HCT116 (cell line): Measurements from ENCODE around the gene SMAD2. TPM values are rescaled to one million over a fixed set of nuclear protein-coding genes. Genes with fewer than 3 reads are reported as not detected.

Source experiments
- ATAC-seq: fragments of 200-7000 bp; cut with Tn5 transposase; 2 replicates; pipeline ENCODE4 v1.9.1; 2020; ENCODE audit warnings: mild to moderate bottlenecking, moderate library complexity
- BruUV-seq: library from RNA; stranded (reverse); fragments of 400-500 nt; replicated peaks from 2 replicates; lab custom pipeline; 2021; lab: Mats Ljungman, UMichigan
- CTCF ChIA-PET: fragments of 300-600 bp; sonication (Branson Sonifier 250); formaldehyde crosslinking; loops from one replicate; lab custom pipeline; 2021; ENCODE audit warnings: antibody characterized with exemption; lab: Charles Lee
- POLR2A ChIA-PET: fragments of 300-600, 350-600 bp; sonication (Branson Sonifier 250); formaldehyde crosslinking; loops from one replicate; lab custom pipeline; 2021; ENCODE audit warnings: antibody characterized with exemption; lab: Charles Lee
- RAD21 ChIA-PET, 2 experiments: fragments of 300-600 bp; sonication (Branson Sonifier 250); formaldehyde crosslinking; loops; one replicate each; lab custom pipeline; 2023; ENCODE audit warnings: low total read pairs in 2 of 2; ENCODE audit not compliant: uncharacterized antibody in 2 of 2, unreplicated experiment in 2 of 2, low non-redundant PET in 1 of 2; lab: Charles Lee
- DNase-seq: peaks from one replicate; pipeline ENCODE4 v3.0.0-alpha.2; 2010; ENCODE audit warnings: low read depth, low spot score
- H2AFZ ChIP-seq: fragments of 200-600 bp; shearing (Covaris generic), sonication (generic); 2 replicates; pipeline ENCODE4 v1.6.1; 2017; ENCODE audit warnings: low read depth, mixed run types, mixed read lengths, antibody characterized with exemption, low read length; ENCODE audit not compliant: poor library complexity, severe bottlenecking
- H3K27ac ChIP-seq: 2 replicates; pipeline ENCODE4 v1.5.1; 2012; ENCODE audit warnings: low read depth, low read length
- H3K27me3 ChIP-seq: fragments of 200-600 bp; sonication (generic); 2 replicates; pipeline ENCODE4 v1.6.1; 2016; ENCODE audit warnings: mixed run types, low read length, mixed read lengths; ENCODE audit not compliant: insufficient read depth
- H3K36me3 ChIP-seq, 2 experiments: fragments of 200-500 bp in 1 of 2; fragments of 200-600 bp in 1 of 2; sonication (Bioruptor generic) in 1 of 2; sonication (generic) in 1 of 2; 2 replicates each; pipeline versions ENCODE4 v1.5.1 to v1.6.1; 2014 to 2016; ENCODE audit warnings: low read length in 2 of 2, inconsistent platforms in 1 of 2, mixed read lengths in 1 of 2, mixed run types in 1 of 2; ENCODE audit not compliant: insufficient read depth in 2 of 2, control insufficient read depth in 1 of 2
- H3K4me1 ChIP-seq, 2 experiments: fragments of 200-600 bp in 1 of 2; sonication (generic) in 1 of 2; 2 replicates each; pipeline versions ENCODE4 v1.5.1 to v1.6.1; 2012 to 2017; ENCODE audit warnings: low read length in 2 of 2, inconsistent platforms in 1 of 2, mild to moderate bottlenecking in 1 of 2, mixed read lengths in 1 of 2, mixed run types in 1 of 2, moderate library complexity in 1 of 2; ENCODE audit not compliant: insufficient read depth in 2 of 2, control insufficient read depth in 1 of 2
- H3K4me2 ChIP-seq: fragments of 200-600 bp; sonication (generic); 2 replicates; pipeline ENCODE4 v1.6.1; 2017; ENCODE audit warnings: mixed run types, low read length, mixed read lengths
- H3K4me3 ChIP-seq, 2 experiments: fragments of 200-600 bp in 1 of 2; sonication (generic) in 1 of 2; replicated peaks in 1 of 2; 2 replicates each; pipeline ENCODE4 v1.5.1; 2011 to 2016; ENCODE audit warnings: low read length in 2 of 2, control low read depth in 1 of 2, low read depth in 1 of 2, mild to moderate bottlenecking in 1 of 2, mixed read lengths in 1 of 2, mixed run types in 1 of 2
- H3K79me2 ChIP-seq: fragments of 200-600 bp; sonication (generic); 2 replicates; pipeline ENCODE4 v1.6.1; 2017; ENCODE audit warnings: mild to moderate bottlenecking, mixed run types, low read length, moderate library complexity, mixed read lengths; ENCODE audit not compliant: insufficient read depth
- H3K9ac ChIP-seq: fragments of 200-600 bp; sonication (generic); 2 replicates; pipeline ENCODE4 v1.6.1; 2016; ENCODE audit warnings: low read length, mixed read lengths
- H3K9me2 ChIP-seq: fragments of 200-600 bp; sonication (generic), shearing (Covaris generic); 2 replicates; pipeline ENCODE4 v1.6.1; 2017; ENCODE audit warnings: mixed run types, mild to moderate bottlenecking, moderate library complexity; ENCODE audit not compliant: insufficient read depth
- H3K9me3 ChIP-seq, 2 experiments: fragments of 200-500 bp in 1 of 2; fragments of 200-600 bp in 1 of 2; sonication (Bioruptor generic) in 1 of 2; sonication (generic) in 1 of 2; 2 replicates each; pipeline ENCODE4 v1.6.1; 2014 to 2017; ENCODE audit warnings: low read length in 2 of 2, mixed read lengths in 2 of 2, inconsistent platforms in 1 of 2, low read depth in 1 of 2, mild to moderate bottlenecking in 1 of 2, mixed run types in 1 of 2, moderate library complexity in 1 of 2; ENCODE audit not compliant: control insufficient read depth in 1 of 2, insufficient read depth in 1 of 2
- H4K20me1 ChIP-seq: fragments of 200-600 bp; sonication (generic), shearing (Covaris generic); 2 replicates; pipeline ENCODE4 v1.6.1; 2017; ENCODE audit warnings: mixed run types, mild to moderate bottlenecking, moderate library complexity; ENCODE audit not compliant: insufficient read depth
- CBX3 ChIP-seq: IDR thresholded peaks from 2 replicates; pipeline ENCODE4 v1.6.1; 2012; ENCODE audit warnings: low read depth
- CTCF ChIP-seq, 3 experiments: fragments of 200-600 bp in 1 of 3; sonication (generic) in 1 of 3; IDR thresholded peaks in 2 of 3; conservative IDR thresholded peaks in 1 of 3; 2 replicates each; pipeline ENCODE4 v1.5.1; 2012 to 2017; ENCODE audit warnings: low read depth in 2 of 3, low read length in 2 of 3, antibody characterized with exemption in 1 of 3, borderline replicate concordance in 1 of 3, control low read depth in 1 of 3, mild to moderate bottlenecking in 1 of 3, mixed read lengths in 1 of 3, mixed run types in 1 of 3, moderate library complexity in 1 of 3; ENCODE audit not compliant: insufficient read depth in 1 of 3
- POLR2AphosphoS5 ChIP-seq: IDR thresholded peaks from 2 replicates; pipeline ENCODE4 v1.6.1; 2011; ENCODE audit warnings: mild to moderate bottlenecking, low read depth, low read length, moderate library complexity
- REST ChIP-seq: IDR thresholded peaks from 2 replicates; pipeline ENCODE4 v1.6.1; 2012; ENCODE audit warnings: low read depth
- SIN3A ChIP-seq: IDR thresholded peaks from 2 replicates; pipeline ENCODE4 v1.6.1; 2012; ENCODE audit warnings: low read depth
- intact Hi-C: fragments of 100-400 bp; cut with micrococcal nuclease; formaldehyde crosslinking; loops from 2 replicates; pipeline ENCODE4 v1.10.0; 2022
- total RNA-seq: library from RNA; stranded (reverse); gene quantifications from one replicate; pipeline ENCODE4 v1.2.1, GENCODE V29; 2021; ENCODE audit not compliant: unreplicated experiment

SMAD2 gene
- total RNA-seq, 1 experiment from 2014 or later, result 130 TPM

GRCh38 chr18:47944972-47945852 is 14.8 kb upstream of the SMAD2 start (continued):
- TF ChIP-seq REST, result no peak
- TF ChIP-seq CBX3, result no peak
- no peak for TF ChIP-seq CTCF (IDR thresholded peaks at IDR 0.05 in 2 of 3, conservative IDR thresholded peaks at IDR 0.05 in 1 of 3; ENCODE audit: borderline replicate concordance in 1 of 3, insufficient read depth in 1 of 3, low read depth in 2 of 3, low read length in 2 of 3)
- TF ChIP-seq, all 23 proteins: peak for 0

- Histone ChIP-seq H2AFZ (no peak overlapping the region), H3K79me2 (no peaks in the 10 kb centered on the region), H3K4me2 (no peak overlapping the region), H3K36me3 (no peaks in the 10 kb centered on the region), H3K9ac (no peak overlapping the region), H3K4me1 (no peaks in the 10 kb centered on the region), H3K27ac (no peak overlapping the region), H3K9me2 (0 out of 2 replicates have a peak, but pooled peaks cover 5% of the 10 kb centered on the region), H3K9me3 (no peaks in the 10 kb centered on the region), H3K4me3 (no peak overlapping the region), H3K27me3 (no peaks in the 10 kb centered on the region), H4K20me1 (no peaks in the 10 kb centered on the region)
- BruUV-seq, result no TSS peak
- TF ChIP-seq SIN3A, result no peak
- no peak for TF ChIP-seq POLR2AphosphoS5
- intact Hi-C loops, result no loop called here
- ChIA-PET CTCF (no interaction called here), POLR2A (no interaction called here), RAD21 (no interaction called here)
- DNase-seq, result no peak
- ATAC-seq, result no peak
These were observed 6.5 kb upstream of the SMAD2 start for GRCh38 chr18:47936952-47937351.
